Suppressor macrophage treated with lipopolysaccharide for 1 hour (primary cell): Measurements from ENCODE around the gene WDR44.
A peak's percentile ranks its signal among the peaks of the same experiment; 100 is the strongest.
"Not testable (repeated sequence)": the region's sequence is repeated elsewhere in the genome, so short reads cannot be mapped to it uniquely, and the experiment has no call there.

ENCODE experiments used
- DNase-seq, 3 donors: peaks; one replicate each; pipeline ENCODE4 v3.0.0-alpha.2; 2020 to 2022

Gene WDR44

GRCh38 chrX:118345464-118346257 lies at the start of gene WDR44:
TSS of gene WDR44 (plus strand) at chrX:118346106. CDS start at chrX:118346504, 398 bp downstream.
- peak; percentile 95 to 97 (median 96) for DNase-seq

- DNase-seq = not testable (repeated sequence)
Measured at GRCh38 chrX:118305827-118306226, 40.1 kb upstream of the WDR44 start.

DNA sequence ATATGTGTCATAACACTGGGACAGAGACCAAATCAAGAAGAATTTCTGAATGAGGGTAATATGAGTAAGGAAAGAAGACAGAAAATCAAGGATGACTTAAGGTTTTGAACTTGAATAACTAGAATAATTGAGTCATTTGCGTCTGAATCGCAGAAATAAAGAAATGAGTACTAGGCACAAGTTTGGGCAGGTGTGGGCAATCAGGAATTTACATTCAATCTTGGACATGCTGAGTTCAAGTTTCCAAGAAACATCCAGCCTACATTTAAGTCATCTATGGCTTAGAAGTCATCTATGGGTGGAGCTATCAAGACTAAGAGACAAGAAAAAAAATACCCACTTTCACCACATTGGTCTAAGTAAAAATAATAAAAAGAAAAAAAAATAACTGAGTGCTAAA lies 30.4 kb upstream of the WDR44 start:
- no peak for DNase-seq

GRCh38 chrX:118324588-118324987 lies 21.3 kb upstream of the WDR44 start:
- DNase-seq = no peak

GRCh38 chrX:118325453-118325852 lies 20.5 kb upstream of the WDR44 start:
- DNase-seq = no peak

- DNase-seq = no peak
Measured at GRCh38 chrX:118329175-118329574, 16.7 kb upstream of the WDR44 start.

DNA sequence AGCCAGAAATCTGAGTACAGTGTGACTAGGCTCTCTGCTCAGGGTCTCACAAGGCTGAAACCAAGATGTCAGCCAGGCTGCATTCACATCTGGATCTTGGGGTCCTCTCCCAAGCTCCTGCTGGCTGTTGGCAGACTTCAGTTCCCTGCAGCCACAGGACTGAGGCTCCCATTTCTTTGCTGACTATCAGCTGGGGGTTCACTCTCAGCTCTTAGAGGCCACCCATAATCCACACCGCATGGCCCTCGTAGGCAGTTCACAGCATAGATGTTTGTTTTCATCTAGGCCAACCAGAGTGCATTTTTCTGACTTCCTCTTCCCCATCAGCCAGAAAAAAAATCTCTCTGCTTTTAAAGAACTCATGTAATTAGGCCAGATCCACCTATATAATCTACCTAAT lies 8.2 kb upstream of the WDR44 start:
- DNase-seq = no peak

DNA sequence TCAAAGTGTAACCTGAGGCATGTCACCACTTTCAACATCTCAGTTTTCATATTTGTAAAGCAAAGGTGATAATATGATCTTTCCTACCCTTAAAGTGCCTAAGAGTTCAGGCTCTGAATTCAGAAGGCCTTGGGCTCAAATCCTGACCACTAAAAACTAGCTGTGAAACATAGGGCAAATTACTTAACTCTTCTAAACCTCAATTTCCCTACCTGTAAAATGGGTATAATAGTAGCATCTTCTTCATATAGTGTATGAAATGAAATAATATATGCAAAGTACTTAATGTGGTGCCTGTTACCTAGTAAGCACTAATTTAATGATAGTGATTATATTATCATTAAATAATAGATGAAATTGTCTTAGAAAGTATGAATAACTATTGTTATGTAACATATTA lies 7.0 kb upstream of the WDR44 start:
- no peak for DNase-seq

- DNase-seq = no peak
Measured at GRCh38 chrX:118345045-118345463, 852 bp upstream of the WDR44 start.

DNA sequence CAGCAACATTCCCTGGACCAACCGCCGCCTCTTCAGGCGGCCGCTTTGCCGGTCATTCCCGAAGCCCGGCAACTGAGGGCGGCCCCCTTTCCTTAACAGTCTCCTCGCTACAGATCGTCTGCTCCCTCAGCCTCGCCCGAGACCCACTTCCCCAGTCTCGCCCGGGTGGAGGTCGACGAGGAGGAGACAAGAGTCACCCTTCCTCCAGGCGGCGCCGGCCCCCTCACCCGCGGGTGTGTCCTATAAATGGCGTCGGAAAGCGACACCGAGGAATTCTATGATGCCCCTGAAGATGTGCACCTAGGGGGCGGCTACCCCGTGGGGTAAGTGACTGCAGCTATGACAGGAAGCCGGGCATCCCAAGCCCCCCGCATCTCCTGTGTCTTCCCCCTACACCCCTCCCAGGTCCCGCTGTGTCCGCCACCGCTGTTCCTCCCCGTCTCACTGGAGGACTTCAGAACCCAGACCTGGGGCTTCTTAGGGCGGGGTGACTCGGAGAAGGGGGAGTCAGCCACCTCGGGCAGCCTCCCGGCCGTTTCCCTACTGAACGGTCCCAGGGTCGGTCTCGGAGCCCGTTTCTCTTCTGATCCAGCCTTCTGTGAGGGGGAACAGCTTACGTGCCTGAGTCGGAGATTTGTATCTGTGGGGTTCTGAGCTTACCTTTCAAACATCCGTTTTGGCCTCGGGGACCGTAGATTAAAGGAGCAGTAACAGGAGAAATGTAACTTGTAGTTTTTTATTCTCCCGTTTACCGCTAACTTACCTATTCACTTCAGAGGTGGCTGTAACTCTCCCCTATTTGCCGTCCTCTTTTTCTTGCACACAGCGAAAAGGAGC lies 570 bp downstream of the WDR44 start:
- DNase-seq = peak; percentile 57 to 74 (median 58)

DNA sequence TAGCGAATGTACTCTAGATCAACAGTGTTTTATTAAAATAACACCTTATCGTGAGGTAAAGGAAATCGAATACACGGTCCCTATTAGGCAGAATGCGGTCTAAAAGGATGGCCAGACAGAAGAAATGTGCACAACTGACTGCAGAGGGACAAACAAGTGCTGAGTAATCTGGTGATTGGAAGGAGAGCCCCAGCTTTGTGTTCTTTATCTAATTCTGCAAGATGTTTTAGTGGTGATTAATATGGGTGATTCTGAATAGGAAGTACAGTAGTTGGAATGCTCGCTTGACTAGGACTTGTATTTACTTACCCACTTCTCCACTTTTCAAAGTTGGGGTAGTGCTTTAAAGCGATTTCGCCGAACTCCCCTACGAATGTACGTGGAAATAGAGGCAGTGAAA lies 1.2 kb downstream of the WDR44 start:
- peak; percentile 21 to 49 (median 46) for DNase-seq

DNA sequence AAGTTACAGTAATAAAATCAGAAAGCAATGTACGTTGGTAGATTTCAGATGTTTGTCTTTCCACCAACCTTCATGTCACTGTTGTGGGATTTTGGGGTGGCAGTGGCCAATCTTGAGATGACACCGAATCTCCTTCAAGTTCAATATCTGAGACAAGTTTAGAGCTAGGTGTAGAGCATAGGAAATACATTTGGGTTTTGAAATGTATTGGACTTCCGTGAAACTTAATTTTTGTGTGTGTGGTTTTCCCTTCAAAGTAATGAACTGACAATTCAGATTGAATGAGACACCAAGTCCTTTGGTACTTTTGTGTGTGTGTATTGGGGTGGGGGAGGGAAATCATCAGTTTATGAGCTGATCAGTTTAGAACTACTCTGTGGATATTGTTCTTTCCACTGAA lies 1.8 kb downstream of the WDR44 start:
- no peak for DNase-seq

GRCh38 chrX:118348186-118348810 lies 2.4 kb downstream of the WDR44 start:
- DNase-seq = no peak

DNA sequence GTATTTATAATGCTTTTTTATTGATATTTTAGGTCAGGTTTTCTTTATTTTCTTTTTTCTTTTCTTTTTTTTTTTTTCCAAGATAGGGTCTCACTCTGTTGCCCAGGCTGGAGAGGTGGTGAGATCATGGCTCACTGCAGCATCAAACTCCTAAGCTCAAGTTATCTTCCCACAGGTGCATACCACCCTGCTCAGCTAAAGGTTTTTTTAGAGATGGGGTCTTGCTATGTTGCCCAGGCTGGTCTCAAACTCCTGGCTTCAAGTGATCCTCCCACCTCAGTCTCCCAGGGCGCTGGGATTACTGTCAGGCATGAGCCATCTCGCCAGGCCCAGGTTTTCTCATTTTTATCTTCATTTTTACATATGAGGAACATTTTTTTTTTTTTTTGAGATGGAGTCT lies 3.3 kb downstream of the WDR44 start:
- DNase-seq = no peak

- peak; percentile 31 to 70 (median 64) for DNase-seq
Measured at GRCh38 chrX:118350221-118350620, 4.3 kb downstream of the WDR44 start.

GRCh38 chrX:118350706-118351105 lies 4.8 kb downstream of the WDR44 start:
- peak; percentile 50 to 69 (median 62) for DNase-seq

GRCh38 chrX:118352566-118352965 lies 6.7 kb downstream of the WDR44 start:
- DNase-seq = no peak

DNA sequence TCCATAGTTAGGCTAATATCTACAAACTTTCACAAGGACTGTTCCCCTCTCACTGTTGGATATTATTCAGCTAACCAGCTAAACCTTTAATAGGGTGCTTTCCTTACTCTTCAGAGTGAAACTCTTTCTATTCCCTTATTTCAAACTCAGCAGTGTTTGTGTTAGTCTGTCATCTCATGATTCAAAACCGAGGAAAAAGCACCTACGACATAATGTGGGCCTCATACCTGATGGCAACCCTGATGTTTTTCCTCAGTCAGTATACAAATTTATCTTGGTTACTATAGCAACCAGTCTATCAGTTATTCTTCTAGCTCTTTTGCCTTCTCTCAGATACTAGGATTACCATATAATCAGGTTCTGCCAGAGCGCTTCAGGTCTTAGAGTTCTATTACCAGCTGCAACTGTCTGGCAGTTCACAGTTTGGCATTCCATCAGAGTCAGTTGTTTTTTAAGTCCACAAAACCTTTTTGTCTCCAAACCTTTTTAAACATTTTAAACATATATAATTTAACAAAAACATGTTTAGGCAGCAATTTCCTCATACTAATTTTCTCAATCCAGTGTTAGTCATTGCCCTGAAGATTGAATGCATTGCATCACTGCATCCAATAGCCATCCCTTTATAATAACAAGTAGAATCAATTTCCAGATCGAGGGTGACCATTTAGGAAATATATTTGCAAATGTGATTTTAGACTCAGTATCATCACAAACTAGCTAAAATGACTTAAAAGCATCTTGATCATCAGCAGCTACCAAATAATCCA lies 7.4 kb downstream of the WDR44 start:
- DNase-seq = peak; percentile 8 to 31 (median 31)

GRCh38 chrX:118355225-118355920 lies 9.5 kb downstream of the WDR44 start:
- peak; percentile 11 to 29 (median 19) for DNase-seq

GRCh38 chrX:118356154-118356701 lies 10.3 kb downstream of the WDR44 start:
- DNase-seq = peak in 2 of 3 donors; percentile 8 to 20

DNA sequence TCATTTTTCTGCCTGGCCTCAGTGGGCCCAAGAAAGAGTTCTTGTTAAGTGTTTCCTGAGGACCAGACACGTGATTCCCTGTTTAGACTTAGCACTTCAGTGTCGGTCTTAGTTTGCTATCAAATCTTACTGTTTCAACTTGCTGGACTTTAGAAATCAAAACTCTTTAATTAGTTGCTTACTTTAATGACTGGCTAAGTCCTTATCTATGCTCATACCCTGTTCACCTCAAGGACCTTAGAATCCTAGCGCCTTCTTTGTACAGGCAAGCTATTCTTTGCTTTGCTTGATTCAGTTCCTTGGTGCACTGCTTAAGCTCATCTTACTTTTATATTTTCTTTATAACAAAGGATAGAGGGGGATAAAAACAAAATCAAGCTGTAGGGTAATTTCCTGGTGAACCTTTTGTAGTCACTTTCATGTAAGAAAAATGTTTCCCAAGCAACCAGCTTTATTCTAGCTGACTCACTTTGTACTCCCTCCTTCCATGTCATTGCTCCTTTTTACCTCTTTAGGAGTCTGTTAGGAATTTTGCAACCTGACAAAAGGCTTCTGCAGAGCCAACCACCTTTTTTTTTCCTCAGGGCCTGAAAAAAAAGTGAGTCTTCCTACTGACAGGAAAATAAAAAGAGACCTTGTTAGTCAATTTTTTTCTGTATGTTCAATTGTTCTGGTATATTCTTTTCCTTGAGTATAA lies 14.7 kb downstream of the WDR44 start:
- no peak for DNase-seq
